GM23248 (cell line): ENCODE data around the gene ST8SIA6.

Experiments used
- EZH2 ChIP-seq: fragments of 200-600 bp; sonication (generic); IDR thresholded peaks from 2 replicates; pipeline ENCODE4 v1.6.1; 2018; ENCODE audit warnings: antibody characterized with exemption, mild to moderate bottlenecking; ENCODE audit not compliant: insufficient read depth, poor library complexity, severe bottlenecking
- EZH2phosphoT487 ChIP-seq: fragments of 200-600 bp; sonication (generic); IDR thresholded peaks from 2 replicates; pipeline ENCODE4 v1.6.1; 2018; ENCODE audit warnings: antibody characterized with exemption, moderate library complexity, mild to moderate bottlenecking, low read depth; ENCODE audit not compliant: insufficient read depth

DNA sequence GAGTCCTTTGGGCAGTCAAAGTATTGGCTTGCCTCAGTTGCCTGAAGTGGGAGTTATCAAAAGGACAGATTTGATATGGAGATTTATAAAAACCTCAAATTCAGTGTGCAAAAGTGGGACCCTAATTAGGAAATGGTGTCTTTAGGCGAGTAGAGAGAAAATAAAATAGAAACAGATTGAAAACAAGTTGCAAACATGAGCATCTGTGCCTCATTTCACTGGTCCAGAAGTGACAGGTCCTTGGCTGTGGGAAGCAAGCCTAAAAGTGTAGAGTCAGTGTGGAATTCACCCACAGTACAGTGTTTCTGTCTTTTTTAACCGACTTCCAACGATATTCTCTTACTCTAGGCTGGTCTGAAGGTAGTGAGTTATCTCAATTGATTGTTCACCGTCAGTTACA is 51.2 kb downstream of the ST8SIA6 start:
- TF ChIP-seq EZH2phosphoT487 (no peak), EZH2 (no peak)
